GM23248 (cell line): Measurements from ENCODE around the gene RBL2. TPM values are rescaled to one million over a fixed set of nuclear protein-coding genes. Genes with fewer than 3 reads are reported as not detected.

ENCODE experiments used
- DNase-seq: peaks from one replicate; pipeline ENCODE4 v3.0.0-alpha.2; 2015
- H2AFZ ChIP-seq: fragments of 200-600 bp; sonication (generic); 2 replicates; pipeline ENCODE4 v1.6.1; 2016; ENCODE audit warnings: antibody characterized with exemption
- H3F3A ChIP-seq: fragments of 200-600 bp; sonication (generic); 2 replicates; pipeline ENCODE4 v1.6.1; 2016; ENCODE audit warnings: mild to moderate bottlenecking, antibody characterized with exemption, mixed run types; ENCODE audit not compliant: insufficient read depth
- H3K27ac ChIP-seq: fragments of 200-600 bp; sonication (generic); 2 replicates; pipeline ENCODE4 v1.5.1; 2016; ENCODE audit warnings: mild to moderate bottlenecking
- H3K27me3 ChIP-seq: fragments of 200-600 bp; sonication (generic); replicated peaks from 2 replicates; pipeline ENCODE4 v1.6.1; 2016; ENCODE audit warnings: mild to moderate bottlenecking; ENCODE audit not compliant: insufficient read depth
- H3K36me3 ChIP-seq: fragments of 200-600 bp; sonication (generic); 2 replicates; pipeline ENCODE4 v1.6.1; 2016; ENCODE audit warnings: low read depth, mild to moderate bottlenecking
- H3K4me1 ChIP-seq: fragments of 200-600 bp; sonication (generic); 2 replicates; pipeline ENCODE4 v1.6.1; 2016; ENCODE audit warnings: mild to moderate bottlenecking; ENCODE audit not compliant: insufficient read depth
- H3K4me2 ChIP-seq: fragments of 200-600 bp; sonication (generic); one replicate; pipeline ENCODE4 v1.6.1; 2016; ENCODE audit warnings: mild to moderate bottlenecking; ENCODE audit not compliant: unreplicated experiment
- H3K4me3 ChIP-seq: fragments of 200-600 bp; sonication (generic); 2 replicates; pipeline ENCODE4 v1.5.1; 2016; ENCODE audit warnings: mild to moderate bottlenecking
- H3K79me2 ChIP-seq: fragments of 200-600 bp; sonication (generic); 2 replicates; pipeline ENCODE4 v1.6.1; 2016; ENCODE audit warnings: mild to moderate bottlenecking; ENCODE audit not compliant: insufficient read depth
- H3K9ac ChIP-seq: fragments of 200-600 bp; sonication (generic); 2 replicates; pipeline ENCODE4 v1.6.1; 2016; ENCODE audit warnings: mild to moderate bottlenecking
- H3K9me2 ChIP-seq: fragments of 200-600 bp; sonication (generic); 2 replicates; pipeline ENCODE4 v1.6.1; 2016; ENCODE audit warnings: mixed run types, mild to moderate bottlenecking, moderate library complexity; ENCODE audit not compliant: insufficient read depth
- H3K9me3 ChIP-seq: fragments of 200-600 bp; sonication (generic); one replicate; pipeline ENCODE4 v1.6.1; 2017; ENCODE audit warnings: low read depth
- H4K20me1 ChIP-seq: fragments of 200-600 bp; sonication (generic); 2 replicates; pipeline ENCODE4 v1.6.0; 2016; ENCODE audit not compliant: insufficient read depth
- EZH2 ChIP-seq: fragments of 200-600 bp; sonication (generic); IDR thresholded peaks from 2 replicates; pipeline ENCODE4 v1.6.1; 2018; ENCODE audit warnings: antibody characterized with exemption, mild to moderate bottlenecking; ENCODE audit not compliant: insufficient read depth, poor library complexity, severe bottlenecking
- EZH2phosphoT487 ChIP-seq: fragments of 200-600 bp; sonication (generic); IDR thresholded peaks from 2 replicates; pipeline ENCODE4 v1.6.1; 2018; ENCODE audit warnings: antibody characterized with exemption, moderate library complexity, mild to moderate bottlenecking, low read depth; ENCODE audit not compliant: insufficient read depth
- WGBS, 2 experiments: methylation state at CpG; one replicate each; pipeline ENCODE4 v1.1.6; 2015 to 2017; ENCODE audit warnings: low lambda C conversion rate in 2 of 2, low coverage in 1 of 2; ENCODE audit errors: missing lambda C conversion rate in 2 of 2; 5-methylcytosine and 5-hydroxymethylcytosine counted together
- in situ Hi-C: fragments of 300-500 bp; cut with MboI; formaldehyde crosslinking; loops from 2 replicates; pipeline ENCODE4 v1.15.0; 2020
- polyA plus RNA-seq: library from polyadenylated mRNA; unstranded; fragments of >200 nt; fragmentation: Nextera tagmentation; extraction: Ambion mirVana; gene quantifications from 2 replicates; pipeline ENCODE4 v1.2.1, GENCODE V29; 2016
- total RNA-seq: library from RNA; depleted of rRNA; stranded (reverse); fragments of >200 nt; shearing (Covaris generic); gene quantifications from 2 replicates; pipeline ENCODE4 v1.2.3, GENCODE V29; 2014

RBL2 gene
- total and polyA plus RNA-seq, 2 experiments from 2014 or later: 32.2 to 44.5 TPM

GRCh38 chr16:53489755-53490154, 55.5 kb downstream of the RBL2 start:
- H3K36me3 ChIP-seq: peaks cover 66% of the 10 kb centered on the region
- H3K4me3 ChIP-seq: no peak overlapping the region
- no peak overlapping the region for H3K9ac ChIP-seq
- no peaks in the 10 kb centered on the region for H3K4me1 ChIP-seq
- in situ Hi-C loops: no loop called here
- H3F3A ChIP-seq: no peaks in the 10 kb centered on the region
- H3K79me2 ChIP-seq: no peaks in the 10 kb centered on the region
- no peaks in the 10 kb centered on the region for H3K9me2 ChIP-seq
- WGBS, 2 experiments: 82 to 90% methylated on average over 1 of the region's 1 CpG
- H3K27ac ChIP-seq: no peak overlapping the region
- no peak for DNase-seq
- no peaks in the 10 kb centered on the region for H3K27me3 ChIP-seq
- H3K4me2 ChIP-seq: no peak overlapping the region
- H4K20me1 ChIP-seq: no peaks in the 10 kb centered on the region
- H3K9me3 ChIP-seq: no peaks in the 10 kb centered on the region
- H2AFZ ChIP-seq: no peak overlapping the region
- no peak for TF ChIP-seq EZH2
- no peak for TF ChIP-seq EZH2phosphoT487

- Histone ChIP-seq H4K20me1 (no peaks in the 10 kb centered on the region), H3K9me3 (no peaks in the 10 kb centered on the region), H3K27me3 (no peaks in the 10 kb centered on the region), H3K9me2 (no peaks in the 10 kb centered on the region), H3K79me2 (no peaks in the 10 kb centered on the region), H3K4me3 (no peak overlapping the region), H3K4me2 (no peak overlapping the region), H3K36me3 (peaks cover 72% of the 10 kb centered on the region), H2AFZ (no peak overlapping the region), H3K4me1 (no peaks in the 10 kb centered on the region), H3F3A (no peaks in the 10 kb centered on the region), H3K27ac (no peak overlapping the region), H3K9ac (no peak overlapping the region)
- in situ Hi-C loops: no loop called here
- 98 to 100% methylated on average over 1 of the region's 1 CpG for WGBS, 2 experiments
- no peak for DNase-seq
- TF ChIP-seq EZH2 (no peak), EZH2phosphoT487 (no peak)
Observed at GRCh38 chr16:53492503-53492902, 58.2 kb downstream of the RBL2 start.

- Histone ChIP-seq H3K27me3 (no peaks in the 10 kb centered on the region), H3F3A (no peaks in the 10 kb centered on the region), H3K9me2 (no peaks in the 10 kb centered on the region), H3K79me2 (no peaks in the 10 kb centered on the region), H2AFZ (no peak overlapping the region), H3K4me3 (no peak overlapping the region), H3K9ac (no peak overlapping the region), H3K4me2 (no peak overlapping the region), H4K20me1 (no peaks in the 10 kb centered on the region), H3K36me3 (peaks cover 59% of the 10 kb centered on the region; the same call in 1 of the 2 replicates), H3K27ac (no peak overlapping the region), H3K4me1 (no peaks in the 10 kb centered on the region), H3K9me3 (no peaks in the 10 kb centered on the region)
- TF ChIP-seq EZH2phosphoT487: no peak
- TF ChIP-seq EZH2: no peak
- WGBS, 2 experiments: 98 to 99% methylated on average over 6 of the region's 6 CpGs
- in situ Hi-C loops: no loop called here
- no peak for DNase-seq
Observed at GRCh38 chr16:53494636-53495035, 60.4 kb downstream of the RBL2 start.

GRCh38 chr16:53495325-53495724, 61.1 kb downstream of the RBL2 start:
- Histone ChIP-seq H2AFZ (no peak overlapping the region), H3K36me3 (peaks cover 55% of the 10 kb centered on the region; the same call in 1 of the 2 replicates), H4K20me1 (no peaks in the 10 kb centered on the region), H3K9me2 (no peaks in the 10 kb centered on the region), H3K4me2 (no peak overlapping the region), H3K4me1 (no peaks in the 10 kb centered on the region), H3K27ac (no peak overlapping the region), H3F3A (no peaks in the 10 kb centered on the region), H3K9ac (no peak overlapping the region), H3K4me3 (no peak overlapping the region), H3K79me2 (0 out of 2 replicates have a peak, but pooled peaks cover 4% of the 10 kb centered on the region), H3K27me3 (no peaks in the 10 kb centered on the region), H3K9me3 (no peaks in the 10 kb centered on the region)
- 97 to 98% methylated on average over 4 of the region's 4 CpGs for WGBS, 2 experiments
- DNase-seq: peak; percentile 12
- TF ChIP-seq EZH2phosphoT487: no peak
- TF ChIP-seq EZH2: no peak
- in situ Hi-C loops: no loop called here

DNA sequence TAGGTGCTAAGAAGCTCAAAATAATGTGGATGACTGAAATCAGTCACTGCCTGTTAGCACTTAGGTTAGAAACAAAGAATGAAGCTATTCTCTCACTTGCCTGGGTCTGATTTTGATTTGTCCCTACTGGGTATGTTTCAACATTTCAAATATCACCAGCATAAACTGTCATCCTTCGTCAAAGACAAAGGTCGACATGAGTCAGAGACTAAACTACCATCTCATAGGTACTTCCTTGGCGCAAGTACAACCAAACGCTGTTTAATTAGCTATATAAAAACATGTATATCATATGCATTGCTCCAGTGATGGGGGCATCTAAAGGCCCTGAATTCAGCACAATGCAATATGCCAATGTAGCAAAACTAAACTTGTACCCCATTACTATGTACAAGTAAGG, 64.7 kb downstream of the RBL2 start:
- WGBS, 2 experiments: 81 to 88% methylated on average over 4 of the region's 4 CpGs
- H3K36me3 ChIP-seq: peaks cover 24% of the 10 kb centered on the region; the same call in 1 of the 2 replicates
- H3K9me2 ChIP-seq: no peaks in the 10 kb centered on the region
- no peak overlapping the region for H3K4me2 ChIP-seq
- H3F3A ChIP-seq: peaks cover under 1% of the 10 kb centered on the region
- no peaks in the 10 kb centered on the region for H3K9me3 ChIP-seq
- peaks cover 22% of the 10 kb centered on the region; the same call in 1 of the 2 replicates for H3K79me2 ChIP-seq
- no peak overlapping the region for H3K9ac ChIP-seq
- TF ChIP-seq EZH2phosphoT487: no peak
- no peak for TF ChIP-seq EZH2
- H3K4me3 ChIP-seq: no peak overlapping the region
- peaks cover under 1% of the 10 kb centered on the region for H3K4me1 ChIP-seq
- in situ Hi-C loops: no loop called here
- no peak for DNase-seq
- no peak overlapping the region for H2AFZ ChIP-seq
- H4K20me1 ChIP-seq: no peaks in the 10 kb centered on the region
- H3K27me3 ChIP-seq: no peaks in the 10 kb centered on the region
- no peak overlapping the region for H3K27ac ChIP-seq
